GM21529 (cell line): Measurements from ENCODE around the gene WDR48.

ENCODE experiments used
- ATAC-seq: cut with Tn5 transposase; IDR thresholded peaks from one replicate; pipeline ENCODE4 v1.9.1; 2021; ENCODE audit not compliant: unreplicated experiment

Gene WDR48

DNA sequence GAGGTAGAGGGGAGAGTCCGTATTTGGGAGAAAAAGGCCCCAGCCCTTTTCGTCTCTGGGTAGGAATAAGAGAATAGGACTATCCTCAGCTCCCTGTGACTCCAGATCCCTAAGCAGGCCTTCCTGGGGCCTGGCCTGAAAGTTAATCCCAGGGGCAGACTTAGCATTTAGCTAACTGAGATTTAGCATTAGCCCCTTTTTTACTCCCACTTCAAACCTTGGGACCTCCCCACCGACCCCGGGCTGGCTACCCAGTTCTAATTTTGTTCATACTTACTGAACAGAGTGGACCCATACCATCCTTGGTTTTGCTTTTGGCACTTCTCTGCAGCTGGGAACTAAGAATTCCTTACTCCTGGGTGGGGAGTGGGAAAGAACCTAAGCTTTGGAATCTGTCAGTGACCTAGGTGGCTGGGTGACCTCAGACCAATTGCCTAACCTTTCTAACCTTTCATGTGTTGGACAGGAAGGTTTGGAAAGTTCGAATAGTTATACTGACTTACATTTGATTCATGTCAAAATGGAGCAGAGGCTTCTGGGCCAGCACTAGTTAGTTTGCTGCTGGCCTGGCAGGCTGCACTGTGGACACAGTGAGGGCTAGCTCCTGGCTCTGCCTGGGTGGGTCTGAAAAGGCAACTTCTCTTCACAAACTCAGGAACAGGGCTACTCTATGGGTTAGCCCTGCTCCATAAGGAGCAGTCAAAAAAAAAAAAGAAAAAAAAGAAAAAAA is 67.3 kb downstream of the WDR48 start:
- ATAC-seq, result no peak

DNA sequence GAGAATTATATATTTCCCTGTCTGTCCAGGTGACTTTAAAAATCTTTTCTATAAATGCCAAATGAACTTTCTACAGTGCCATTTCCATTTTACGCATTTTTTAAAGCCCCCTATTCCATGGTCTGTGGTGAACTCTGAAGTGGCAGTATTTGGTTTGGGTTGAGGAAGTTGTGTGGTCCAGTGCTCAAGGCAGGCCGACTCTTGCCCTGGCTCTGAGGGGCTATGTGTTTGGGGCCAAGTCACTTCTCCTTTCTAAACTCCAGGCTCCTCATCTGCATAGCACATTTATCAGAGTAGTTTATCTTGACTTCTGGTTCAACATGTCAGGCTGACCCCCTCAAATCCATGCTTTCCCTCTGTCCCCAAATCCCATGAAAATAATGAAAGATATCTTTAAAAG is 69.8 kb downstream of the WDR48 start:
- no peak for ATAC-seq

DNA sequence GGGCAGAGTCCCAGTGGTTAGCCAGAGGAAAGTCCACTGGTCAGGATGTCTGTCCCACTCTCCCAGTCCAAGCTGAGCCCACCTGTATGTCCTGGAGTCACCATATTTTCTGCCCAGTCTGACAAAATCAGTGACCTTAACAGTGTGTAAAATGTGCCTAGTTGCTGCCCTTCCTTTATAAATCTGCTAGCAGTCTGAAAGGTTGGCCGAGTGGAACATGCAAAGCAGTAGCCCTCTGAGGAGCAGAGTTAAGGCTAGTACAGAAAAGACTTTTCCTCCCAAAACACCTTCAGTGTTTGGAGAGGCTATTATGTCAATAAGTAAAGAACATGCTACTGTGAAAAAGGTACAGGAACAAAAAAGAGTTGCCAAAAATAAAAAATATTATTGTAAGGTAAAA is 71.0 kb downstream of the WDR48 start:
- peak; percentile 73 for ATAC-seq

DNA sequence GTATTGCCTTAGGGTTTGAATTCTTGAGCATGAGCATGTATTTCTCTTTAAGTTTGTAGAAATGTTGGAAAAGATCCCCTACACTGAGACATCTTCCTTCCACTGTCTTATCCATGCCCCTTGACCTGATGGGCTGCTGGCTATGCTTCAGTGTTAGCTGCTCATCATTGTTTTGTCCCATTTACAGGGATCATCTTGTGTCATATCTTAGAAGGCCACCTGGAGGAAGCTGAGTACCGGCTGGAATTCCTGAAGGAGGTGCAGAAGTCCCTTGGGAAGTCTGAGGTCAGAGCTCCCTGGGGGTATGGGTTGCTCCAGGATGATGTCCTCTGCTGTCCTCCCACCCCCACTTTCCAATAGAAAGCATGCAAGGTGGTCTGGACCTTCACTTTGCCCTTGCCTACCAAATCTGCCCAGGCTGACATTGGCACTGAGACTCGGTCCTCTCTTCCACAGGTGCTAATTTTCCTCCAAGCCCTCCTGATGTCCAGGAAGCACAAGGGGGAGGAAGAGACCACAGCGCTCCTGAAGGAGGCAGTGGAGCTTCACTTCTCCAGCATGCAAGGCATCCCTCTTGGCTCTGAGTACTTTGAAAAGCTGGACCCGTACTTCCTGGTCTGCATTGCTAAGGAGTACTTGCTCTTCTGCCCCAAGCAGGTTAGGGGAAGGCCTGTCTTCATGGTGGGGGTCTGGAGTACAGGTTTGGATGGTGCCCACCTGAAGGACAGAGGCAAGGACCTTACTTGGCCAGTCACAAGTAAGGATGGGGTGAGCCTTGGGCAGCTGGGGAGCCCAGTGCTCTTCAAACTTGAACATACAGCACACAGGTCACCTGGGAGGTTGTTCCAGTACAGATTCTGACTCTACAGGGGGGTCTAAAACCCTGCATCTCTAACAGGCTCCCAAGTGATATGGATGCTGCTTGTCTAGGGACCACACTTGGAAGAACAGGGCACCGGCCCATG is 73.3 kb downstream of the WDR48 start:
- no peak for ATAC-seq

DNA sequence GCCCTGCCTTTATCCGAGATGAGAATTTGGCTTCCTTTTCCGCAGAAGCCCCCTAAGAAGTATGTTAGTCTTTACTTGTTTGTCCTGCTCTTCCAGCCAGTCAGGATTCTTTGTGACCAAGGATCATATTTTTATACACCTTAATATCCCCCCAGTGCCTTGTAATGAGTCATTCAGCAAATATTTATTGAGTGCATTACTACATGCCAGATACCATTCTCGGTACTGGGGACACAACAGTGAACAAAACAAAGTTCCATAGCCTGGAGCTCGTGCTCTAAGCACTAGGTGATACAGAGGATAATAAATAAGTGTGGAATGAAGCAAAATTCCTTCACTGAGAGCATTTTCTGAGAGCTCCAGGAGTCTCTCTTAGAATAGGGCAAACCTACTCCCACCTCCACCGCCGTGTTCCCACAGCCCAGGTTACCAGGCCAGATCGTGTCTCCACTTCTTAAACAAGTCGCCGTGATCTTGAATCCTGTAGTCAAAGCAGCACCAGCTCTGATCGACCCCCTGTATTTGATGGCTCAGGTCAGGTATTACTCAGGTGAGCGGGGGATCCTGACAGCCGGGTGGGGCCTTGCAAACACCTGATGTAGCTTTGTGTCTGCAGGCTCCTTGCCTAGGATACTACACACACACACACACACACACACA is 74.2 kb downstream of the WDR48 start:
- no peak for ATAC-seq

DNA sequence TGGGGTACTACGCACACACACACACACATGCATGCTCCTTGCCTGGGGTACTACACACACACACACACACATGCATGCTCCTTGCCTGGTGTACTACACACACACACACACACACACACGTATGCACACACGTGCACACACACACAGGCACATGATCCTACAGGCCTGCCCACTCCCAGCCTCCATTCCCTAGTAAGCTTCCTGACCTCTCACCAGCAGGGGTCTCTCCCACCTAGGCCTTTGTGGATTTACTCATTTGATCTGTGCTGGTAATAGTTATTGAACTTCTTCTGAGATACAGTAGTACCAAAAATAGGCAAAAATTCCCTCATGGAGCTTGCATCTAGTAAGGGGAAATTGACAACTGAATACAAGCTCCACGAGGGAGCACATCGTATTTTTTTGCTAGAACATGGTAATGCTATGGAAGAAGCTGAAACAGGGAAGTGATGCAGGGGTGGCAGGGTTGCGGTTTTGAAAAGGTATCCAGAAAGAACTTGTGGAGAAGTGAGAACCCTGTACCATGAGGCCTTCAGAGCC is 74.8 kb downstream of the WDR48 start:
- no peak for ATAC-seq

DNA sequence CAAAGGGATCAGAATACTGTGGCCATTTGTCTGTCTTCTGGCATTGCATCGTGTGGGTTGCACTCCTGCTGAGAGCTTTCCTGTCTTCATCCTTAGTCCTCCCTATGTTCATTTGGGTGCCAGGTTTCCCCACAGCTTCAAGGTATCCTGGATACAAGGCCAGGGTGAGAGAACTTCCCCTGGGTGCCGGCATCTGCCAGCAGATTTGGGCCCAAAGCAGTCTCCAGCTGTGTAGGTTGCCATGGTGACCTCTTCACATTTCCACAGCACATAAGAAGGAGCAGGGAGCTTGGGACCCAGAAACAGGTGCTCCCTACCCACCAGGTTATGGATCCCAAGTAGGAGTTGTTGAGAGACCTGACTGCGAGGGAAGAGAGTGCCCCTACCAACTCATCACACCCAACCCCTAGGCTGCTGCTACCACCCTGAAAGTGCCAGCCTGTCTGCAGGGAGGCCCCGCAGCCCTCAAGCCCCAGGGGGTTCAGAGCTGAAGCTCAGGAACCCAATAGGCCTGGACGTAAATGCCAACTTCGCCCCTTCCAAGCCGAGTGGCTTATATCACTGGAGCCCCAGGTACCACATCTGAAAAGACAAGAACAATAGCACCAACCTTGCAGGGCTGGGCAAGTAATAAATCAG is 75.6 kb downstream of the WDR48 start:
- no peak for ATAC-seq

DNA sequence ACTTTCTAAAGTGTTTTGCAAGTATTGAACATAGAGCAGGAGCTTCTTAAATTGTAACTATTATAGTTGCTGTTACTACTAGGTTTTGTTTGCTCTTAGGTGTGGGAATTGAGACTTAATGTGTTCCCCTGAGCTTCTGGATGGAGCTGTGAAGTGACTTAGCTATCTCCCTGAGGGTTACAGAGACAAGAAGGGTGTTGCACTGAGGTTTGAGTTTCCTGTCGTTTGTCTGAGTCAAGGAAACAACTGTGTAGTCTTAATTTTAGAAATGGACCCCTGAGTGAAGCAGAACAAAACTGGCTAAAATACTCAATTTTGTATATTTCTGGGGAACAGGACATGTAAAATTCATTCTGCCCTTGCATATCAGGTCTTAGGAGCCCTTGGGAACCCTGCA is 76.1 kb downstream of the WDR48 start:
- no peak for ATAC-seq

DNA sequence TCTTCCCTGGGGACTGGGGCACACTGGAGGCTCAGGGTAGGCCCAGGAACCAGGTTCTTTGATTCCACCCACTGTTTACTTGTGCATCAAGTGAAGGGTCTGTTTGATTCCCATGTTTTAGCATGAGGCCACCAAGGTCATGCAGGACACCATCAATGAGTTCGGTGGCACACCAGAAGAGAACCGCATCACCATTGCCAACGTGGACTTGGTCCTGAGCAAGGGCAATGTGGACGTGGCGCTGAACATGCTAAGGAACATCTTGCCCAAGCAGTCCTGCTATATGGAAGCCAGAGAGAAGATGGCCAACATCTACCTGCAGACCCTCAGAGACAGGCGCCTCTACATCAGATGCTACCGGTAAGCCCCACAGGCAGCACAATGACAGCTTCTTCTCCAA is 77.1 kb downstream of the WDR48 start:
- ATAC-seq, result no peak

DNA sequence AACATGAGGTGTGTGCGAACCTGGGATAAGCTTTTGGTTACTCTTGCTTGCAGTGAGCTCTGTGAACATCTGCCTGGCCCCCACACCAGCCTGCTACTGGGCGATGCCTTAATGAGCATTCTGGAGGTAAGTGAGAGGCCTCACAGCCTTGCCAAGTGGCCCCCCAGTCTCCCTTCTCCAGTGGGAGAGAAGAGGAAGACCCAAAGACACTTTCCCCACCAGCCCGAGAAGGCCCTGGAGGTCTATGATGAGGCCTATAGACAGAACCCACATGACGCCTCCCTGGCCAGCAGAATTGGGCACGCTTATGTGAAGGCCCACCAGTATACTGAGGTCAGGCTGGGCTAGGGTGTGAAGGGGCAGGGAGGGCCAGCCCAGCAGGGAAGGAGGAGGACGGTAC is 78.2 kb downstream of the WDR48 start:
- ATAC-seq, result no peak

DNA sequence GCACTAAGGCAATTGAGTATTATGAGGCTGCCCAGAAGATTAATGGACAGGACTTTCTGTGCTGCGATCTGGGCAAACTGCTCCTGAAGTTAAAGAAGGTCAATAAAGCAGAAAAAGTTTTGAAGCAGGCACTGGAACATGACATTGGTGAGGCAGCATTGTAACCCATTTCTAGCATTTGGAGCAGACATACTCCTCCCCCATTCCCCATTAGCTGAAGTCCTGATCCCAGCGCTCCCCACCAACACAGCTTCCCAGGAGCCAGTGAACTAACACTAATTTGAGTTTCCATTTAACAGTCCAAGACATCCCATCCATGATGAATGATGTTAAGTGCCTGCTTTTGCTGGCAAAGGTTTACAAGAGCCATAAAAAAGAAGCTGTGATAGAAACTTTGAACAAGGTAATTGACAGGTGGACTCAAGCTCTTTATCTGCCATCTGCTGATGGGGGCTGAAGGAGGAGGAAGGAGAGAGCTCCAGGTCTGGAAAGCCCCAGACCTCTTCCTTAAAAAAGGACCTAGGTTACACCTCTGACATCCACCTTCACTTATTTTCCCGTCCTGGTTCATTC is 79.0 kb downstream of the WDR48 start:
- ATAC-seq, result no peak

DNA sequence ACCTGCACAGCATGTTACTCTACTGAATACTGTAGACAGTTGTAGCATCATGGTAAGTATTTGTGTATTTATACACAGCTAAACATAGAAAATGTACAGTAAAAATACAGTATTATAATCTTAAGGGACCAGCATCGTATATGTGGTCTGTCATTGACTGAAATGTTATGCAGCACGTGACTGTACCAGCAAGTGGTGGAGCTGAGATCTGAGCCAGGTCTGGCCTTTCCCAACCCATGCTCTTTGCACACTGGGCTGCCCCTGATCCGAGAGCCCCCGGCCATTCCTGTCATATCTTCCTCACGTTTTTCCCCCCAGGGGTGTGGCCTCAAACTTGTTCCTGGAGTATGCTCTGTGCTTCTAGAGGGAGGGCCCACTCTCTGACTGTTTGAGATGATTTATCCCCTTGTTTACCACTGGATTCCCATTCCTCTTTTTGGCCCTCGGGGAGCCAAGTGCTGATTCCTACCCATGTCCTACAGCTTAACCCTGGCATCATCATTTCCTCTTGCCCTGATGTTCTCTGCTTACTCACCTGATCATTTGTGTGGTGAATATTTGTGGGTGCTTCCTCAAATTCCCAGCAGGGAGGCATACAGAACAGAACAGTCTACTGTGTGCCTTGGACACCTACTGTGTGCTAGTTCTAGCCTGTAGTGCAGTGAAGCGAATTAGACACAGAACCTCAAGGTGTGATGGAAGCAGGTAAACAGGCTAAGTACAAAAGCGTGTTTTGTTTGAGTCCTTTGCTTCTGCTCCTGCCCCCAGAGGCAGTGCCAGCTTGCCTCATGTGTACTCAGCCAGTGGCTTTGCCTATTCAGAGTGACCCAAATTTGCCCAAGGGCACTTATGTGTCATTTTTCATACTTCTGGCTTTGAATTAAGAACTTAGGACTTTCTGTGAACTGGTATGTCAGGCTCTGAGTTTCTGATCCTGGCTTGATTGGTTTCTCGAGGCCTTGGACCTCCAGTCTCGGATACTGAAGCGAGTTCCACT is 80.6 kb downstream of the WDR48 start:
- no peak for ATAC-seq

DNA sequence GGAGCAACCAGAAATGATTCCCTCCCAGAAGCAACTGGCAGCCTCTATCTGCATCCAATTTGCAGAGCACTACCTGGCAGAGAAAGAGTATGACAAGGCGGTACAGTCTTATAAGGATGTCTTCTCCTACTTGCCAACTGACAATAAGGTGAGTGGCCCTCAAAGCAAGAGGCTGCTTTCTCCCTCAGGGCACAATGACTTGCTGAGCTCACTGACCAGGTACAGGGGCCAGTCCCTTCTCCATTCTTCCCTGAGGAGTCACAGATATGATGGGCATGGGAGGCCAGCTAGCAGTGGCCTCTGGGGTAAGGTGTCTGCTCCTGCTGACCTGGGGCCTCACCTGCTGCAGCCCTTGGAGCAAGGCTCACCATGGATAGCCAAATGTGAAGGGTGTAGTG is 81.3 kb downstream of the WDR48 start:
- ATAC-seq, result no peak

DNA sequence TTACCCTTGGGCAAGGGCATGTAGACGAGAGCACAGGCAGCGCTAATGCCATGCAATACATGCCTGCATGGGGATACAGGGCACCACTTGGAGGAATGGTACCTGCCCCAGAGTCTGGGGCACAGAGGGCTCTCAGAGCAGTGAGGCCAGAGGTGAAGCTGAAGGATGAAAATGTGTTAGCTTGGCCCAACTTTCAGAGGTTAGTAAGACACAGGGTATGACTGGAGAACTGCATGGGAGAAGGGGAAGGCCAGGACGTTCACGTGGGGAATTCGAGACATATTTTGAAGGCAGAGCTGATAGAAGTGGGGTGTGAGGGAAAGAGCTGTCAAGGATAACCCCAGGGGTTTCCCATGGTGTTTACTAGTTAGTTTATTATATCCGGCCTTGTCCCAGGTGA is 82.0 kb downstream of the WDR48 start:
- no peak for ATAC-seq

DNA sequence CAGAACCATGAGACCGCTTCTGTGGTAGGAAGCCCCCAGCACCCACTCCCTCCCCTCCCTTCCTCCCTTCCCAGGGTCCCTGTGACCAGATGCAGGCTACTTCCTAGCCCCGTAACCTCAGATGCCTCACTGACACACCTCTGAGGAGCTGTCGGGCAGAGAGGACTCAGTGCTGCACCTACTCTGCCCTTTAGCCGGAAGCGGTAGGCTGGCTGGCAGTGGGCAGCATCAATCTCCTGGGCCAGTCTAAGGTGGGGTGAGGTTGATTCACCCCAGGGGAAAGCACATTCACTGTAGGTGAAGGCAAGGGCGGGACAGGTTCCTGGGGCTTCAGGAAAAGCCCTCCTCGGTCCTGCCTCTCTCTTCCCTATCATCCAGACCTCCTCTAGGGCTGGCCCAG is 82.5 kb downstream of the WDR48 start:
- no peak for ATAC-seq

DNA sequence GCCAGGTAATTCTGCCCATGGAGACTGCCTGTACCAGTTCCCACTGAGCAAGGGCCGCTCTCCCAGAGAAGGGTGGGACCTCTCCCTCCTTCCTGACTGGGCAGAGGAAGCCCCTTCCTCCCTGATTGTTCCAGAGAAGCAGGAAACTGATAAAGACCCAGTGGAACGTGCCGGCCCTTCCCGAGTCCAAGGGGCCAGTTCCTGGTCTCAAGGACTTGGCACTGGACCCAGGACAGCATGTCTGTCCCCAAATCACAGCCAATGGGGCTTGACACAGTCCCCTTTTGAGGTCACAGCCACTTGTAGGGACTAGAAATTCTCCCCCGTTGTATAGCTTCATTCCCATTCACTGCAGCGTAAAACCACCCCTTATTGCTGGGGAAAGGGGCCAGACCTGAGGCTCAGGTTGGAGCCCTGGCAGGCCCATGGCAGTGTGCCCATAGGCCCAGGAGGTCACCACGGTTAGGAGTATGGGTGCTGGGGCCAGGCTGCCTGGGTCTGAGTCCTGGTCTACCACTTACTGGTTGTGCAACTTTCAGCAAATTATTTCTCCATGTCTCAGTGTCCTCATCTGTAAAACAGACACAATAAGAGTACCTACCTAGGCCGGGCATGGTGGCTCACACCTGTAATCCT is 83.5 kb downstream of the WDR48 start:
- no peak for ATAC-seq

DNA sequence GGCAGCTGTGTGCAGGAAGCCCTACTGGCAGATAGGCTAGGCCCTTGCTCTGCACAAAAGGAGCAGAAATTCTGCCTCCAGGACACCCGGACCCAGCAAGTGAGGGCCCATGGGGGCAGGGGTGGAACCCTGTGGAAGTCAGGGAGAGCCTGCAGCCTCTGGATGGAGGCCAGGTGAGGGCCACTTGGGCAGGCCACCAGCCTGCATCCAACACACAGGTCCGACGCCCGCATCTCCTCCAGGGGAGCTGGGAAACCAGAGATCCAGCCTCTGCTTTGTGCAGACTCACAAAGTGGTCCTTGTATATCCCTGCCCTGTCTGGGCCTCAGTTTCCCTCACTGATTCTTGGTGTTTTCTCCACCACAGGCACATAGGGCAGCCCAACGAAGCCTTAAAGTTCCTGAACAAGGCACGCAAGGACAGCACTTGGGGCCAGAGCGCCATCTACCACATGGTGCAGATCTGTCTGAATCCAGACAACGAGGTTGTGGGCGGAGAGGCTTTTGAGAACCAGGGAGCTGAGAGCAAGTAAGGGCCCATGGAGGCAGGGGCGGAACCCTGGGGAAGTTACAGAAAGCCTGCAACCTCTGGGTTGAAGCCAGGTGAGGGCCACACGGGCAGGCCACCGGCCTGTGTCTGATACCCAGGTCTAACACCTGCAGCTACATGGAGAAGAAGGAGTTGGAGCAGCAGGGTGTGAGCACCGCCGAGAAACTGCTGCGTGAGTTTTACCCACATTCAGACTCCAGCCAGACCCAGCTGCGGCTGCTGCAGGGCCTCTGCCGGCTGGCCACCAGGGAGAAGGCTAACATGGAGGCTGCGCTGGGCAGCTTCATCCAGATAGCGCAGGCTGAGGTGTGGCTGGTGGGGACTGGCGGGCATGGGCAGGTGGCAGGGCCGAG is 85.0 kb downstream of the WDR48 start:
- no peak for ATAC-seq

DNA sequence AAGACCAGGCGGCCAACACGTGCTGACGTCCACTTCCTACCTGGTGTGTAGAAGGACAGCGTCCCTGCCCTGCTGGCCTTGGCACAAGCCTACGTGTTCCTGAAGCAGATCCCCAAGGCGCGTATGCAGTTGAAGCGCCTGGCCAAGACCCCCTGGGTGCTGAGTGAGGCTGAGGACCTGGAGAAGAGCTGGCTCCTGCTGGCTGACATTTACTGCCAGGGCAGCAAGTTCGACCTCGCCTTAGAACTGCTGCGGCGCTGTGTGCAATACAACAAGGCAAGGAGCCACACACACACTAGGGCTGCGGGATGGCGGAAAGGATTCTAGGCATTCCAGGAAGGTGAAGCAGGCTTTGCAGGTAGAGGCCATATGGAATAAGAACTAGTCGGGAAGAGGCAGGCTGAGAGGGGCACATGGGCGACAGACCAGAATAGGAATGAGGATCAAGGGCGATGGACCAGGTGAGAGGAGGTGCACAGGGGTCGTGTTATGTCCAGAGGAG is 85.7 kb downstream of the WDR48 start:
- no peak for ATAC-seq
